ENCODE measurements around the gene DUSP10.

The DUSP10 gene

GRCh38 chr1:221741703-221742554 lies at the start of gene DUSP10:
Gene DUSP10, minus strand, starts transcription at chr1:221742089. Its CDS starts 2,345 bp downstream, at chr1:221739744.
- DNase-seq = peak; percentile 99

DNA sequence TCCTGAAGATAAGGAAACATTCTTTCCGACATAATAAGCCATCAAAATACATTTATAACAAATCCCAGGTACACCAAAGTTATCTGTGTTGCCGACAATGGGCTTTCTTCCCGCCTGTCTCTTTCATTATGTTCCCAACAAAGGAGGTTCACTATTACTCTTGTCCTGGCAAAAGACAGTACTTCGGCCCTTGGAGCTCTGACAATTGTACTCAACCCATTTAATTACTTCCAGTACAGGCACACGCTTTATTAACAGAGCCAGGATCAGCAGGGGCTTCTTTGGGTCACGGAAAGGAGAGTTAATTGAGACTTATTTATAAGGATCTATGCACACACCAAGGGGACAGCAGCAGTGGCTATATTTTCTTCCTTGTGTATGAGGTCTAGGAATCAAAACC lies 46.6 kb upstream of the DUSP10 start:
- no peak for DNase-seq

GRCh38 chr1:221786647-221787046 lies 44.8 kb upstream of the DUSP10 start:
- DNase-seq = no peak

DNA sequence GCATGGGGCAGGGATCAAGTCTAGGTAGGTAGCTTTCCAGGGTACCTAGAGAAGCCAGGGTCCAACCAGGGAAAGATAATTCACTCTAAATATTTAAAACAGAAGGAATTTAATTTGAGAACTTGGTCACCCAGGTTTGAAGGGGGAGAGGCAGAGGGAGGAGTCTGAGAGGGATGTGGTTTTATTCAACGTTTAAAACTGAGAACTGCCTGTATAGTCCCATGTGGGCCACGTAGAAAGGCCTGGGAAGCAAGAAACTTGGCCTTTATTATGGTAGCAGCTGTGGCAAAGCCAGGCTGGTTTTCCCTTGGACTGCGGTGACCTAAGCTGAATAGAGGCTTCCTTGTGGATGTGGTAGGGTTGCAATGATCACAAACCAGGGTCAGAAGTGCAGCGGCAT lies 42.0 kb upstream of the DUSP10 start:
- no peak for DNase-seq

DNA sequence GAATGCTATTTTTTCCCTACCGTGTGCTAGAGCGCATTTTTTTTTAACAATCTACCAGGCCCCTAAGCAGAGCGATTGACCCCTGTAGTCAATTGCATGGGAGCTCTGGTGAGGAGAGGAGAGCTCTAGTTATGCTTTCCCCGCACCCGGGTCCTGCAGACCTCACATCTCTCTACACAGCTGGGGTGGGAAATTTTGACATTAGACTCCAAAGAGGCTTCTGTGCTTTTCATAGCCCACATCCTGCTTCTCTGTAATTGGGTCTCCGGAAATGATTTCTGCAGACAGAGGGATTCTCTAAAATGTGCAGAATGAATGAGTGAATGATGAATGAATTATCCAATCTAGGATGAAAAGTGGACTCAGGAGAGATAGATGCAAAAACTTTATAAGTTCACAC lies 41.5 kb upstream of the DUSP10 start:
- DNase-seq = peak; percentile 39

GRCh38 chr1:221782970-221783369 lies 41.1 kb upstream of the DUSP10 start:
- no peak for DNase-seq

DNA sequence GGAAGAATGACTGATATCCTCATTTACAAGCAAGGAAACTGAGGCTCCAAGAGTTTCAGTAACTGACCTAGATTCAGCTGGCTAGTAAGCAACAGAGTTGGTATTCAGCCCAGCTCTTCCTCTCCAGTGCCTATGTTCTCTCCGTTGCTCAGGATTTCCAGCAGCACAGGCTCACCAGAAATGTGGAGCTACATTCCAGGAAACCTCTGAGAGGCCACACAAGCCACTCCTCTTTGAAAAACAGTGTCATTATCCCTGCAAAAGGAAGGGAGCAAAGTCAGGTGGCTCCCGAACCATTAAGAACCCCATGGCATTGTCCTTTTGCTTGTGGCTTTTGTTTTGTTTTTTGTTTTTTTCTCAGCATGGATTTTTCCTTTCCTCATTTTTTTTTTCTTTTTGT lies 40.6 kb upstream of the DUSP10 start:
- DNase-seq = no peak

- DNase-seq = no peak
Observed at GRCh38 chr1:221781102-221781755, 39.3 kb upstream of the DUSP10 start.

GRCh38 chr1:221780175-221780574 lies 38.3 kb upstream of the DUSP10 start:
- DNase-seq = no peak

- no peak for DNase-seq
Observed at GRCh38 chr1:221779771-221780170, 37.9 kb upstream of the DUSP10 start.

DNA sequence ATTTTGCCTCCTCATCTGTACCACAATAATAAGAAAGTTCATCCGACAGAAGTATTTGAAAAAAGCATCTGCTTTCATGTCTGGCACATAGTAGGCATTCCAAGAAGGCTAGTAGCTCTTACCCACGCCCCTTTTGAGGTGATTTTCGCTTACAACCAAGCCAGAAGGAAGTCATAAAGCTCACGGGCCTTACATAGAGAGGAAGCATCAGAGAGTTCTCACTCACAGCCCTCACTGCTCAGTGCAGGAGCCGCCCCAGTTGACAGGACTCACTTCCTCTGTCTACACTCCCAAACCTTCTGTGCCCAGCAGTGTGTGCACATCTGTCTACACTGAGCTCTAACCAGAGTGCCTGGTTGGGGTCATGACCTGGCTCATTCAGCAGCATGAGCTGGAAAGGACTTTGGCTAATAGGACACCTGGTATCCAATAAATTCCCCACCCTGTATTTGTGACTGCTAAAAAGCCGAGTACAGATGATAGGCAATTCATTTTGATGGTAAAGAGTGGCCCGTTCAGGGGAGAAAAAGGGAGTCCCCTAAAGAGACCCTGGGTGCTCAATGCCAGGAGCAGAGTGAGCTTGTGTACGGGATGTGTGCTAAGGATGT lies 36.8 kb upstream of the DUSP10 start:
- peak; percentile 60 for DNase-seq

GRCh38 chr1:221778125-221778524 lies 36.2 kb upstream of the DUSP10 start:
- no peak for DNase-seq

DNA sequence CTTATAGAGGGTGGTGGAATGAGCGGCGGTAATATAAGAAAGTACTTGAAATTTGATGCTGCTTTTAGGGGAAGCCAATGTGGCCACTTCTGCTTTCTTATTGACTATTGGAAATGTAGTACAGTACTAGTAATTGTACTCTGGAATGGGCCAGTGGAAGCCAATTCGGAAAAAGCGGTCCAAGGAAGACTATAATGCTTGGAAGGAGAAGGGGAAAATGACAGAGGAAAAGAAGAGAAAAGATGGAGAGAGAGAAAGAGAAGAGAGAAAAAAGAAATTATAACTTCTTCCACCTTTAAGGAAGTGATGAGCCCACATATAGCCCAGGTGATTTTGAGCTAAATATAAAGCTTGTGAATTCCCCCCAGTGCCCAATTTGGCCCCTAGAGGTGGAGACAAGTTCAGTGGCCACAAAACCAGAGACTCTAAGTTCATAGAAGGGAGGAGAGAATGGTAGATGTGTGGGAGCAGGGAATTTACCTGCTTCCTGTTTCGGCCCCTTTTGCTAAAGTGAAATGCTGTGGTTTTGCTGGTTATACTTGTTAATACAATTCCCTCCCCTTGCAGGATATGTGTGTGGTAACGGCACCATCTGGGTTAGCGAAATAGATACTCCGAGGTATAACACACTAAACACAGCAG lies 35.7 kb upstream of the DUSP10 start:
- peak; percentile 23 for DNase-seq

DNA sequence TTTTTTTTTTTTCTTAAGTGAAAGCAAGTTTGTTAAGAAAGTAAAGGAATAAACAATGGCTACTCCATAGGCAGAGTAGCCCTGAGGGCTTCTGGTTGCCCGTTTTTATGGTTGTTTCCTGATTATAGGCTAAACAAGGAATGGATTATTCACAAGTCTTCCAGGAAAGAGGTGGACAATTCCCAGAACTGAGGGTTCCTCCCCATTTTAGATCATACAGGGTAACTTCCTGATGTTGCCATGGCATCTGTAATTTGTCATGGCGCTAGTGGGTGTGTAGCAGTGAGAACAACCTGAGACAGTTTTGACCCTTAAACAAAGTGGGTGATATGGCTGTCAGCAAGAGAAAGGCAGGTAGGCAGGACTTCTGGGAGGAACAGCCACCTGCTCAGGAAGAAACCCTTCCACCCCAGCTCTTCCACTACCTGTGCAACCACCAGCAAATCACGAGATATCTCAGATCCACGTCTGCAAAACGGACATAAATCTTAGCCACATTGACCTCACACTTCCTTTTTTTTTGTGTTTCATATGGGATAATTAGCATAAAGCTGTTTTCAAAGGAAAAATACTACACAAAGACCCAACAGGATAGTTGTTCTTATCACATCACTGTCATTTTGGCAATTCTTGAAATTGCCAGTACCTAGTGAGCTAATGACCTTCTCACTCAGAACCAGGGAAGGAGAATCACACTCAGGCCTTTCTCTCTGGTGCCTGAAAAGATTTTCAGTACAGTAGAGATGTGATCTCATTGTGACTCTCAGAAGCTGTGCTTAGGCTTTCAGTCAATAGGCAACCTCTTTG lies 34.8 kb upstream of the DUSP10 start:
- no peak for DNase-seq

DNA sequence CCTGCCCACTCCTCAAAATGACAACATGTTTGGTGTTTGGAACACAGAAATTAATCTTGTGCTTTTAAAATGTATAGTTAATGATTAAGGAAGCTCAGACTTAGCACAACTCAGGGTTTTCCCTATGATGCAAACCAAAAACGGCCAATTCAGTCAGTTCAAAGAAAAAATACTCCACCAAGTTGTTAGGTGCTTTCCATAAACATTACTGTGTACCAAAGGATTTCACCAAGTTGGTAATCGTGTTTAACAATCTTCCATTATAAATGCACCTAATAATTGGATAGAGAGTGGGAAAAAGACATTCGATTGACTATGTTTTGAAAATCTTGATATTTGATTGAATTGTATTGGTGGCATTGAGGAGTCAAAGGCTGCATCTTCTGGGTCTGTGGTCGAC lies 33.3 kb upstream of the DUSP10 start:
- DNase-seq = no peak

- no peak for DNase-seq
Observed at GRCh38 chr1:221774054-221774842, 32.4 kb upstream of the DUSP10 start.

DNA sequence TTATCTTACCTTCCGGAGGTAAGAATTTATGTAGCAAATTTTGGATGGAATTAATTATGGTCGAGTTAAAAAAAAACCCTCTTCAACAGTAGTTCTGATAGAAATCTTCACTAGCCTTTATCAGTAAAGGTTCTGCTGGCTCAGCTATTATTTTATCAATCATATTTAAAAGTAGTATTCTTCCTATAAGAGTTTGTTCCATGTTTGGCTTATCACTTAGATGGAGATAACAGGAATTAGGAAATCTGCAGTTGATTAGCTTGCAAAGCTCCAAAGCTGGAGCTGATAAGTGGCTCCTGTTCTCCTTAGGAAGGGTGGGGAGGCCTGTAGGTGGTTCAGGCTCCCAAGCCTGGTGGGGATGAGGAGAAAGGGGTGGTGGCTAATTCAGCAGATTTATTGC lies 31.5 kb upstream of the DUSP10 start:
- DNase-seq = no peak

DNA sequence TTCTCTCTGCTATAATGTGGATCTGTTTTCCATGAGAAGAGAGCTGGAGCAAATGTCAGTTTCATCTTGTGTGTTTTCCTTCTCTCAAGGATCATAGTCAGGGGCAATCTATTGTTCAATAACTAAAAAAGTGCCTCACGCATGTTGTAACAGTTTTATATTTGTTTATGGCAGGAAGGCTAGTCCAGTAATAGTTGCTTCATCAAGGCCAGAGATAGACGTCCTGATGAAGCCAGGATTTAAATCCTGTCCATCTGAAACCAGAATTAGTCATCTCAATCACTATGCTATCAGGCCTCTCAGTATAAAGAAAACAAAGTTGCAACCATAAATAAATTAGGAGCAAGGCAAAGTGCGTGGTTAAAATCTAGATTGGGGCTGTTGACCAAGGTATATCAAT lies 30.2 kb upstream of the DUSP10 start:
- DNase-seq = no peak

DNA sequence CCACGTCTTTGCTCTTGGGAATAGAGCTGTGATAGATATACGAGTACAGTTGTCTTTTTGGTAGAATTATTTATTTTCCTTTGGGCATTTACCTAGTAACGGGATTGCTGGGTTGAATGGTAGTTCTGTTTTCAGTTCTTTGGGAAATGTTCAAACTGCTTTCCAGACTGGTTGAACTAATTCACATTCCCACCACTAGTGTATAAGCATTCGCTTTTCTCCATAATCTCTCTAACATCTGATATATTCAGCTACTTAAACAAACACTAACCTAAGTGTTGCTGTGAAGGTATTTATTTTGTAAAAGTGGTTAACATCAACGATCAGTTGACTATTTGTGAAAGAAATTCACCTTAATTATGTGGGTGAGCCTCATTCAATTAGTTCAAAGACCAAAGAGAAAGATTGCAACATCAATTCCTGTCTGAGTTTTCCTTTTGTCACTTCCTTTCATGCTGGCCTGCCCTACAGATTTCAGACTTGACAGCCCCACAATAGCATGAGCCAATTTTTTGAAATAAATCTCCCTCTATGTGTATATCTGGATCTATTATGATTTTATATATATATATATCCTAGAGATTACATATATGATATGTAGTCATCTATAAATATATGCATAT lies 26.7 kb upstream of the DUSP10 start:
- DNase-seq = no peak

- DNase-seq = no peak
Observed at GRCh38 chr1:221766210-221766609, 24.3 kb upstream of the DUSP10 start.

- no peak for DNase-seq
Observed at GRCh38 chr1:221765527-221765926, 23.6 kb upstream of the DUSP10 start.

Measured in CD4-positive, alpha-beta T cell treated with Interleukin-17A for 4 hours (primary cell).